OCI-LY7 (cell line): ENCODE results near the gene FAM13B.

Experiments used
- CTCF ChIP-seq: fragments of 200-600 bp; sonication (generic); conservative IDR thresholded peaks from 2 replicates; pipeline ENCODE4 v1.5.1; 2014; ENCODE audit warnings: mild to moderate bottlenecking, antibody characterized with exemption, low read length, moderate library complexity, mixed read lengths
- EZH2phosphoT487 ChIP-seq: fragments of 200-600 bp; sonication (generic); IDR thresholded peaks from 2 replicates; pipeline ENCODE4 v1.6.1; 2018; ENCODE audit warnings: low read depth, borderline replicate concordance, mild to moderate bottlenecking, mixed run types, antibody characterized with exemption, low read length, moderate library complexity, mixed read lengths

GRCh38 chr5:138068742-138069600 lies 36.1 kb upstream of the FAM13B start:
- peak; percentile 91 for TF ChIP-seq CTCF
- TF ChIP-seq EZH2phosphoT487, result no peak
